Endothelial cell of umbilical vein (primary cell): ENCODE results near the gene PLXNB3. TPM values are rescaled to one million over a fixed set of nuclear protein-coding genes. Genes with fewer than 3 reads are reported as not detected.
"Not testable (repeated sequence)": the region's sequence is repeated elsewhere in the genome, so short reads cannot be mapped to it uniquely, and the experiment has no call there.

ENCODE experiments used
- BruUV-seq: library from RNA; stranded (reverse); fragments of 400-500 nt; replicated peaks from 2 replicates; lab custom pipeline; 2021; lab: Mats Ljungman, UMichigan
- CTCF ChIA-PET: fragments of 300-600, 350-600 bp; sonication (Branson Sonifier 250); formaldehyde crosslinking; loops from one replicate; lab custom pipeline; 2021; ENCODE audit warnings: antibody characterized with exemption, inconsistent platforms; lab: Charles Lee
- POLR2A ChIA-PET: fragments of 300-600, 350-600 bp; sonication (Branson Sonifier 250); formaldehyde crosslinking; loops from one replicate; lab custom pipeline; 2021; ENCODE audit warnings: antibody characterized with exemption, inconsistent platforms; lab: Charles Lee
- DNase-seq: peaks from one replicate; pipeline ENCODE4 v3.0.0-alpha.2; 2011; ENCODE audit warnings: low read depth, low spot score
- FAIRE-seq: peaks from 2 replicates; lab custom pipeline; 2011; peaks lifted over from hg19 to GRCh38; lab: Jason Lieb, UNC
- H2AFZ ChIP-seq: 2 replicates; pipeline ENCODE4 v1.6.0; 2012; ENCODE audit warnings: low read depth, low read length, control low read depth, inconsistent platforms
- H3K27ac ChIP-seq: 2 replicates; pipeline ENCODE4 v1.5.1; 2011; ENCODE audit warnings: low read depth, mild to moderate bottlenecking, control low read depth, low read length, moderate library complexity; ENCODE audit not compliant: insufficient read depth
- H3K27me3 ChIP-seq, 2 experiments: 2 replicates each; pipeline versions ENCODE4 v1.6.0 to v1.6.1; 2011; ENCODE audit warnings: low read length in 2 of 2, mixed read lengths in 1 of 2; ENCODE audit not compliant: control insufficient read depth in 2 of 2, insufficient read depth in 2 of 2
- H3K36me3 ChIP-seq, 2 experiments: 2 replicates in 1 of 2; 3 replicates in 1 of 2; pipeline ENCODE4 v1.5.1; 2011; ENCODE audit warnings: low read length in 2 of 2, mild to moderate bottlenecking in 1 of 2, moderate library complexity in 1 of 2; ENCODE audit not compliant: control insufficient read depth in 2 of 2, insufficient read depth in 2 of 2; ENCODE audit errors: extremely low read depth in 1 of 2
- H3K4me1 ChIP-seq: 3 replicates; pipeline ENCODE4 v1.5.1; 2011; ENCODE audit warnings: mild to moderate bottlenecking, low read length; ENCODE audit not compliant: control insufficient read depth, insufficient read depth; ENCODE audit errors: extremely low read depth
- H3K4me2 ChIP-seq: 2 replicates; pipeline ENCODE4 v1.6.1; 2011; ENCODE audit warnings: low read length, control low read depth, mixed read lengths; ENCODE audit not compliant: insufficient read depth
- H3K4me3 ChIP-seq, 3 experiments: fragments of 200-600 bp in 1 of 3; sonication (generic), shearing (Covaris generic) in 1 of 3; replicated peaks in 1 of 3; 2 replicates each; pipeline ENCODE4 v1.5.1; 2011 to 2016; ENCODE audit warnings: control low read depth in 3 of 3, low read length in 3 of 3, mild to moderate bottlenecking in 2 of 3, inconsistent platforms in 1 of 3, low read depth in 1 of 3, moderate library complexity in 1 of 3; ENCODE audit not compliant: insufficient read depth in 1 of 3
- H3K79me2 ChIP-seq: 2 replicates; pipeline ENCODE4 v1.6.0; 2012; ENCODE audit warnings: low read length, inconsistent platforms; ENCODE audit not compliant: control insufficient read depth, insufficient read depth
- H3K9ac ChIP-seq: replicated peaks from 2 replicates; pipeline ENCODE3; 2011; ENCODE audit warnings: low read length, control low read depth; ENCODE audit not compliant: insufficient read depth; ENCODE audit errors: extremely low read depth
- H3K9me1 ChIP-seq: replicated peaks from 3 replicates; pipeline ENCODE4 v1.6.0; 2011; ENCODE audit warnings: mild to moderate bottlenecking, low read length; ENCODE audit not compliant: control insufficient read depth, insufficient read depth; ENCODE audit errors: extremely low read depth
- H3K9me3 ChIP-seq: replicated peaks from 2 replicates; pipeline ENCODE4 v1.5.1; 2012; ENCODE audit warnings: low read length, inconsistent platforms; ENCODE audit not compliant: control insufficient read depth, insufficient read depth
- H4K20me1 ChIP-seq: replicated peaks from 2 replicates; pipeline ENCODE3; 2011; ENCODE audit warnings: mild to moderate bottlenecking, low read length; ENCODE audit not compliant: control insufficient read depth, insufficient read depth; ENCODE audit errors: extremely low read depth
- EZH2 ChIP-seq: IDR thresholded peaks from 2 replicates; pipeline ENCODE4 v1.6.1; 2012; ENCODE audit warnings: borderline replicate concordance, low read depth, mild to moderate bottlenecking, moderate library complexity, low read length, inconsistent platforms; ENCODE audit not compliant: severe bottlenecking
- dilution Hi-C: fragments of 300-500 bp; cut with MboI; formaldehyde crosslinking; loops from one replicate; pipeline ENCODE4 v1.15.0; 2019; ENCODE audit warnings: low sequenced_read_pairs; ENCODE audit not compliant: extremely low pct_ligation_motif_present
- intact Hi-C: fragments of 100-400 bp; cut with micrococcal nuclease; formaldehyde crosslinking; loops from one replicate; pipeline ENCODE4 v1.10.0; 2022
- polyA plus RNA-seq, 4 experiments: library from polyadenylated mRNA; depleted of rRNA in 3 of 4; stranded (reverse) in 3 of 4; unstranded in 1 of 4; fragments of >200 nt; gene quantifications; 2 replicates each; pipeline versions ENCODE4 v1.2.1 to v1.2.3, GENCODE V29; 2011 to 2012; ENCODE audit warnings: missing spikeins in 1 of 4
- total RNA-seq: library from RNA; stranded (reverse); gene quantifications from 2 replicates; pipeline ENCODE4 v1.2.3, GENCODE V29; 2021

Gene PLXNB3
- total and polyA plus RNA-seq, 2 donors (not counting 3 experiments of a cell fraction or from before 2014, with no cell fraction given): 19.0 to 31.4 TPM

DNA sequence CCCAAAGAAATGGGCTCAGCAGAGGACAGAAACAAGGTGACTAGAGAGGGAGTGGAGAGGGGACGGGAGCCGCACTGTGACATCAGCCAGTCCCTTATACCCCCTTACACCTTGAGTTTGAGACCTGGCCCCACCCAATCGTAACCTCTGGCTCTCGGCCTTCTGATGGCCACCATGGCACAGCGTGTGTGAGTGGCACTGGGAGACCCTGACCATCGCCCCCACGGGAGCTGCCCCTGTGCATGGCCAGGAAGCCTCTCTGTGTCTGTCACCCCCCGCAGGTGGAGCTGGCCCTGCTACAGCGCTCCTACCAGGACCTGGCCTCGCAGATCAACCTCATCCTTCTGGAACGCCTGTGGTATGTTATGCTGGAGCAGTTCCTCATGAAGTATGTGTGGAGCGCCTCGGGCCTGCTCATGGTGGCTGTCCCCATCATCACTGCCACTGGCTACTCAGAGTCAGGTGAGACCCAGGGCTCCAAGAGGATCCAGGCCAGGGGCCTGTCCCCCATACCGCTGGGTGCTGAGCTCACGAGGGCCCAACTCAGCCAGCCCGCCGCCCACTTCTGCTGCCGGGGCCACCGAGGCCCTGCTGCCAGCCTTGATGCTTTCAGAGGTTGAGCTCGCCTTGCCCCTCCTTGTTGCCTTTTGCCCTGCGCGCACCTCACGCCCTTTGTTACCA lies 35.0 kb upstream of the PLXNB3 start:
- peaks cover 16% of the 10 kb centered on the region for H3K4me1 ChIP-seq
- DNase-seq: no peak

DNA sequence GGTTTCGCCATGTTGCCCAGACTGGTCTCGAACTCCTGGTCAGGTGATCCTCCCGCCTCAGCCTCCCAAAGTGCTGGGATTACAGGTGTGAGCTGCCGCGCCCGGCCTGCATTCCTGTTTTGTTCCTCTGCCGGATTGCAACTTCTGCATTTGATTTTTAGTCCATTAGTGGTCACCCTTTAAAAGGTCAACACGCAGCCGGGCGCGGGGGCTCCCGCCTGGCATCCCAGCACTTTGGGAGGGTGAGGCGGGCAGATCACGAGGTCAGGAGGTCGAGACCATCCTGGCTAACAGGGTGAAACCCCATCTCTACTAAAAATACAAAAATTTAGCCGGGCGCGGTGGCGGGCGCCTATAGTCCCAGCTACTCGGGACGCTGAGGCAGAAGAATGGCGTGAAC lies 33.9 kb upstream of the PLXNB3 start:
- H3K4me3 ChIP-seq, POLR2A ChIA-PET, H3K27ac ChIP-seq, H3K36me3 ChIP-seq, H3K79me2 ChIP-seq, CTCF ChIA-PET, intact Hi-C loops, H4K20me1 ChIP-seq, H3K9me1 ChIP-seq, dilution Hi-C loops, H2AFZ ChIP-seq, H3K4me2 ChIP-seq, H3K27me3 ChIP-seq, H3K9me3 ChIP-seq, FAIRE-seq, DNase-seq, BruUV-seq, H3K9ac ChIP-seq: not testable (repeated sequence)
- H3K4me1 ChIP-seq: peaks cover 16% of the 10 kb centered on the region

More for the DNA sequence above, 35.0 kb upstream of the PLXNB3 start:
- Histone ChIP-seq H3K27me3 (no peaks in the 10 kb centered on the region), H3K4me3 (no peak overlapping the region), H4K20me1 (no peaks in the 10 kb centered on the region), H3K27ac (no peak overlapping the region), H2AFZ (no peak overlapping the region), H3K9me3 (no peaks in the 10 kb centered on the region), H3K9me1 (no peaks in the 10 kb centered on the region), H3K9ac (no peak overlapping the region), H3K79me2 (no peaks in the 10 kb centered on the region), H3K4me2 (no peak overlapping the region), H3K36me3 (no peaks in the 10 kb centered on the region)
- TF ChIP-seq EZH2: no peak
- dilution Hi-C loops (no loop called here), intact Hi-C loops (no loop called here)
- ChIA-PET CTCF (no interaction called here), POLR2A (no interaction called here)
- no peak for FAIRE-seq
- no TSS peak for BruUV-seq
